Erythroblast (primary cell): Measurements from ENCODE around the gene CCNL1.

Experiments
- GATA1 ChIP-seq: IDR thresholded peaks from 2 replicates; pipeline ENCODE4 v1.6.1; 2011; ENCODE audit warnings: low read depth, mild to moderate bottlenecking, control low read depth, low read length, moderate library complexity
- POLR2A ChIP-seq: IDR thresholded peaks from 2 replicates; pipeline ENCODE4 v1.6.1; 2011; ENCODE audit warnings: mild to moderate bottlenecking, low read length

DNA sequence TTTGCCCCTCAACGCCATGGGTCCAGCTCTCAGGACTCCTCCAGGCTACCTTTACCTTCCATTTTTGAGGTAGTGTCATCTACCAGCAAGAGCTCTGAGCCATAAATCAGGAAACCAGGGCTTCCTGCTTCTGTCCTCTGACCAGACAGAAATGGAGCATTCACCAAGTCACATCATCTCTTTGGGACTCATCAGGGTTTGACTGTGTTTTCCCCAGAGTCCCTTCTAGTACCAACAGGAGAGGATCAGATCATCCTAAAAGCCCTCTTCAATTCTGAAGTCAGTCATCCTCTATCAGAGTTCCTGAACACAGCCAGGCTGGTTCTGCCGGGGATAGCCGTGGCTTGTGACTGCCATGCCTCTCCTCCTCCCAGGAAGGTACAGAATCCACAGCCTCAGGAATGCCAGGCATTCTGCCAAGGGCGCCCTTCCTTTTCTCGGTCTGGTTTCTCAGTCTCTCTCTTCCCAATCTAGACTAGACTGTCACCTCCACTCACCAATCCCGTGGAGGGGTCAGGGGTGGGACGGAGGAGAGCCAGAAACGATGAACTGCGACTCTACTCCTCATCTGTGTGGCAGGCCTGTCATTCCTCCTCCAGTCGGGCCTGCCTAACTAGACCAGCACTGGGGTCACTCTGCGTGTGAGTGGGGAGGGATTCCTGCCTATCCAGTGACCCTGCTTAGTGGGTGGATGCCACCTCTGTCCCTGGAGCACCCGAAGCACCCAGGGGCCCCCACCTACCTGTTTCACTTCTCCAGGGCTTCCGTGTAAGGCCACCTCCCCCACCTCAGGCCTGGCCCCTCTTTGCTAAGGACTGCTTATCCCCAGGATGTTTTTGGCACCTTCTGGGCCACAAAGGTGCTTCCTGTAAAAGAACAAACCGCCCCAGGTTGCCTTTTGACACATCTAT, 30.9 kb downstream of the CCNL1 start:
- TF ChIP-seq POLR2A (no peak), GATA1 (no peak)
